Transverse colon (tissue), 3 donors: ENCODE measurements around the gene CDK11A.

Experiments
- CTCF ChIP-seq, 5 experiments: fragments of 200-600 bp in 3 of 5; fragments of 450-650 bp in 2 of 5; sonication (generic) in 3 of 5; IDR thresholded peaks; 1 replicate in 2 of 5; 2 replicates in 3 of 5; pipeline ENCODE4 v1.5.1; 2016 to 2017; ENCODE audit warnings: antibody characterized with exemption in 5 of 5, inconsistent platforms in 3 of 5, mild to moderate bottlenecking in 2 of 5, moderate library complexity in 1 of 5
- POLR2A ChIP-seq: fragments of 450-650 bp; IDR thresholded peaks from one replicate; pipeline ENCODE4 v1.6.1; 2016; ENCODE audit warnings: antibody characterized with exemption, mild to moderate bottlenecking, moderate library complexity

- no peak for TF ChIP-seq POLR2A
- no peak for TF ChIP-seq CTCF (IDR thresholded peaks at IDR 0.05)
Measured at GRCh38 chr1:1680031-1680911, 43.9 kb downstream of the CDK11A start.
